ENCODE data around the gene CENPV. TPM values are rescaled to one million over a fixed set of nuclear protein-coding genes. Genes with fewer than 3 reads are reported as not detected.
A peak's percentile ranks its signal among the peaks of the same experiment; 100 is the strongest.

Gene CENPV
- total and polyA plus RNA-seq, 2 of the 13 experiments (the other 11 are each of a cell fraction or from before 2014, with no cell fraction given), result 193 to 292 TPM

DNA sequence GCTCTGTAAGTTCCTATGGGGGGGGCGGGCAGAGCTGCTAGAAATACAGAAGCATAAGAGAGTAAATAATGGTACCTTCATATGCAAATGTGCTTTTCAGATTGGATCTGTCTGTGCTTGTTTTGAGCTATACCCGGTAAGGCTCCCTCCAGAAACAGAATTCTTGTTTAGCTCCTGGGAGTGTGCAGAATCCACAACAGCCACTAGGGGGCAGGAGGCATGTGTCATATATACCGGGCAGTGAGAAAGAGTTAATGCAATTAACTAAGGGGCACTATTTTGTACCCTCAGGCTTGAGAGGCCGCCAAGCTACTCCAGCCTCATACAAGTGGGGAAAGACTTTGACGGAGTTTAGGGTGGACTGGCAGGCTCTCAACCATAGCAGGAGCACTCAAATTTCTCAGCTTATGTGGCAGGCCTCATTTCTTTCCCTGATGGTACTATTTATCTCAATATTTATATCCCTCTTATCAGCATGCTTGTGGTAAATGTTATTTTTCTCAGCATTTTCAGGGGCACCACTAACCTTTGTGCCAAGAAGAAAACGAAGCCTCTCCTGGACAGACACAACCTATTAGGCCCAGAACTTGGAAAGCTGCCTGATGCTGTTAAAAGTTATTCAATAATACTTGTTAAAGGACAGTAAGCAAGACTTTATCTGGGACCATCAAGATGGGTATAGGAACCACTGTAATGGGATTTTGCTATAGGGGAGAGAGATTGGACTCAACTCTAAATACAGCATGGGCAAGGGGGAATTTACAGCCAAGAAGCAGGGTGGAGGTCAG, 10.7 kb upstream of the CENPV start (continued):
- TF ChIP-seq, protein P1, sequence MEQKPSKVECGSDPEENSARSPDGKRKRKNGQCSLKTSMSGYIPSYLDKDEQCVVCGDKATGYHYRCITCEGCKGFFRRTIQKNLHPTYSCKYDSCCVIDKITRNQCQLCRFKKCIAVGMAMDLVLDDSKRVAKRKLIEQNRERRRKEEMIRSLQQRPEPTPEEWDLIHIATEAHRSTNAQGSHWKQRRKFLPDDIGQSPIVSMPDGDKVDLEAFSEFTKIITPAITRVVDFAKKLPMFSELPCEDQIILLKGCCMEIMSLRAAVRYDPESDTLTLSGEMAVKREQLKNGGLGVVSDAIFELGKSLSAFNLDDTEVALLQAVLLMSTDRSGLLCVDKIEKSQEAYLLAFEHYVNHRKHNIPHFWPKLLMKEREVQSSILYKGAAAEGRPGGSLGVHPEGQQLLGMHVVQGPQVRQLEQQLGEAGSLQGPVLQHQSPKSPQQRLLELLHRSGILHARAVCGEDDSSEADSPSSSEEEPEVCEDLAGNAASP (CRISPR knock-in tag; IDR thresholded peaks at IDR 0.05; ENCODE audit: borderline replicate concordance), result 0 out of 2 replicates have a peak, but pooled peaks have one; percentile 43
- TF ChIP-seq, protein P2, sequence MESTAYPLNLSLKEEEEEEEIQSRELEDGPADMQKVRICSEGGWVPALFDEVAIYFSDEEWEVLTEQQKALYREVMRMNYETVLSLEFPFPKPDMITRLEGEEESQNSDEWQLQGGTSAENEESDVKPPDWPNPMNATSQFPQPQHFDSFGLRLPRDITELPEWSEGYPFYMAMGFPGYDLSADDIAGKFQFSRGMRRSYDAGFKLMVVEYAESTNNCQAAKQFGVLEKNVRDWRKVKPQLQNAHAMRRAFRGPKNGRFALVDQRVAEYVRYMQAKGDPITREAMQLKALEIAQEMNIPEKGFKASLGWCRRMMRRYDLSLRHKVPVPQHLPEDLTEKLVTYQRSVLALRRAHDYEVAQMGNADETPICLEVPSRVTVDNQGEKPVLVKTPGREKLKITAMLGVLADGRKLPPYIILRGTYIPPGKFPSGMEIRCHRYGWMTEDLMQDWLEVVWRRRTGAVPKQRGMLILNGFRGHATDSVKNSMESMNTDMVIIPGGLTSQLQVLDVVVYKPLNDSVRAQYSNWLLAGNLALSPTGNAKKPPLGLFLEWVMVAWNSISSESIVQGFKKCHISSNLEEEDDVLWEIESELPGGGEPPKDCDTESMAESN (CRISPR knock-in tag; conservative IDR thresholded peaks at IDR 0.05), result no peak
- TF ChIP-seq CAMTA2 (CRISPR knock-in tag; IDR thresholded peaks at IDR 0.05; ENCODE audit: borderline replicate concordance), result no peak
- no peak for TF ChIP-seq ZNF121 (CRISPR knock-in tag; IDR thresholded peaks at IDR 0.05)
- TF ChIP-seq, protein P3, sequence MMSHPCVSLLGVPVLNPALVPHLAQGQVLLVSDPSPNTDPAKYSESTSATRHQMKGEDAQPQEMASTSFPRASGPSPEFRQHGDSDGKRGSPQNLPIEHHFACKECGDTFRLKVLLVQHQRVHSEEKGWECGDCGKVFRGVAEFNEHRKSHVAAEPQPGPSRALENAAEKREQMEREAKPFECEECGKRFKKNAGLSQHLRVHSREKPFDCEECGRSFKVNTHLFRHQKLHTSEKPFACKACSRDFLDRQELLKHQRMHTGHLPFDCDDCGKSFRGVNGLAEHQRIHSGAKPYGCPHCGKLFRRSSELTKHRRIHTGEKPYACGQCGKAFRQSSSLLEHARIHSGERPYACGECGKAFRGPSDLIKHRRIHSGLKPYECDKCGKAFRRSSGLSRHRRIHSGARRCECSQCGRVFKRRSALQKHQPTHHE (CRISPR knock-in tag; IDR thresholded peaks at IDR 0.05; ENCODE audit: borderline replicate concordance), result no peak
- peak; percentile 97 for TF ChIP-seq ZNF652 (CRISPR knock-in tag; IDR thresholded peaks at IDR 0.05; ENCODE audit: borderline replicate concordance, low read depth)
- TF ChIP-seq PAWR (CRISPR knock-in tag; IDR thresholded peaks at IDR 0.05; ENCODE audit: borderline replicate concordance), result no peak
- TF ChIP-seq, protein P4, sequence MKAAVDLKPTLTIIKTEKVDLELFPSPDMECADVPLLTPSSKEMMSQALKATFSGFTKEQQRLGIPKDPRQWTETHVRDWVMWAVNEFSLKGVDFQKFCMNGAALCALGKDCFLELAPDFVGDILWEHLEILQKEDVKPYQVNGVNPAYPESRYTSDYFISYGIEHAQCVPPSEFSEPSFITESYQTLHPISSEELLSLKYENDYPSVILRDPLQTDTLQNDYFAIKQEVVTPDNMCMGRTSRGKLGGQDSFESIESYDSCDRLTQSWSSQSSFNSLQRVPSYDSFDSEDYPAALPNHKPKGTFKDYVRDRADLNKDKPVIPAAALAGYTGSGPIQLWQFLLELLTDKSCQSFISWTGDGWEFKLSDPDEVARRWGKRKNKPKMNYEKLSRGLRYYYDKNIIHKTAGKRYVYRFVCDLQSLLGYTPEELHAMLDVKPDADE (CRISPR knock-in tag; IDR thresholded peaks at IDR 0.05), result no peak
- no peak for TF ChIP-seq ARID2 (CRISPR knock-in tag; IDR thresholded peaks at IDR 0.05; ENCODE audit: borderline replicate concordance)

Measured in HepG2 (cell line).